NCI-H2107 (cell line): Measurements from ENCODE around the gene SPATA21.

Source experiments
- DNase-seq: peaks from one replicate; lab custom pipeline; 2025; lab: John Stamatoyannopoulos, UW

Gene SPATA21

DNA sequence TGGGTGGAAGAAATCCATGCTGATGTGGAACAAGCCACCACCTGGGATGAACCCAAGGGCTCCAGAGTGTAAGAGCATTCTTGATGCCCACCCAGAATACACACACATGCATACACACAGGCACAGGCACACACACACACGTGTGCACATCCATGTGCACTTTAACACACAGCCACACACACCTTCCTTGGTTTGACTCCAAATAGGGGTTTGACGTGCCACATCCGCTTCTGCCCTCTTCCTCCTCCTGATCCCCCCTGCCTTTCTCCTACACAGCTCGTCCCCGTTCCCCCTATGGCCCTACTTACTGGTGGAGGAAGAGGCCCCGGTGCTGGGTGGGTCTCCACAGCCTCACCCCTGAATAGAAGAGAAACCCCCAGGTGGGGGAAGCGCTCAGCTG lies 16.0 kb downstream of the SPATA21 start:
- DNase-seq: no peak

GRCh38 chr1:16420424-16421118 lies 16.7 kb downstream of the SPATA21 start:
- DNase-seq: no peak

GRCh38 chr1:16418823-16419425 lies 18.3 kb downstream of the SPATA21 start:
- DNase-seq: no peak

DNA sequence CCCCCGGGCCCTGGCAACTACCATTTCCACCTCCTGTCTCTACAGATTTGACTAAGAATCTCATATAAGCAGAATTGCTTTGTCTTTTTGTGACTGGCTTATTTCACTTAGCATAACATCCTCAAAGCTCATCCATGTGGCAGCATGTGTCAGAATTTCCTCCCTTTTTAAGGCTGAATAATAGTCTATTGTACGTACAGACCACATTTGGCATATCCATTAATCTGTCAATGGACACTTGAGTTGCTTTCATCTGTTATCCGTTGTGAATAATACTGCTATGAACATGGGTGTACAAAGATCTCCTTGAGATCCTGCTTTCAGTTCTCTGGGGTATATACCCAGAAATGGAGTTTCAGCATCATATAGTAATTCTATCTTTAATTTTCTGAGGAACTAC lies 24.0 kb downstream of the SPATA21 start:
- DNase-seq: no peak

DNA sequence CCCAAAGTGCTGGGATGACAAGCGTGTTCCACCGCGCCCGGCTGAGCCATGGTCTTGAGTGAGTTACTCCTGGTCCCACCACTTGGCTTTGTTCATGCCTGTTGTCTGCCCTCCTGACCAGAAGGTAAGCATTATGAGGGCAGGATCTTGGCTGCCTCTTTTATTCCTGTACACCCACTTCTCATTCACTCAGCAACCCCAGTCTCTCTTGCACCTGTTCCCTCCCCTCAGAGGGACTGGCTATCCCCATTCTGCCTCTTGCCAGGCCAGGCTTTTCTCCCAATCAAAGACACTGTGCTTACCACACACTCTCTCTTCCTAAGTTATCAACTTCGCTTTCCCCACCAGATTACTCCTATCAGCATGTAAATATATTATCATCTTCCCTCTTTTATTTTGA lies 26.4 kb downstream of the SPATA21 start:
- no peak for DNase-seq

- no peak for DNase-seq
Measured at GRCh38 chr1:16409536-16410152, 27.6 kb downstream of the SPATA21 start.

- DNase-seq: no peak
Measured at GRCh38 chr1:16406868-16407267, 30.4 kb downstream of the SPATA21 start.

DNA sequence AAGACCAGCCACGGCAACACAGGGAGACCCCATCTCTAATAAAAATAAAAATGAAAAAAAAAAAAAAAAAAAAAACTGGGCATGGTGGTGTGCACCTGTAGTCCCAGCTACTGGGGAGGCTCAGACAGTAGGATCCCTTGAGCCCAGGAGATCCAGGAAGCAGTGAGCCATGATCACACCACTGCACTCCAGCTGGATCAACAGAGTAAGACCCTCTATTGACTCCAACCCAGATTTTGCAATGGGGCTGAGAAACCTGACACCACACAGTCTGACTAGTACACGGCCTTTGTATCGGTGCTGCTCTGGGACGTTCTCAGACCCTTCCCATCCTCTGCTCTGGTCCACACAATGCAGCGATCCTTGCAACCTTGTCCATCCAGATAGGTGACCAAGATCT lies 31.8 kb downstream of the SPATA21 start:
- DNase-seq: no peak

- DNase-seq: no peak
Measured at GRCh38 chr1:16402742-16403141, 34.5 kb downstream of the SPATA21 start.

- DNase-seq: no peak
Measured at GRCh38 chr1:16398371-16398953, 38.8 kb downstream of the SPATA21 start.

DNA sequence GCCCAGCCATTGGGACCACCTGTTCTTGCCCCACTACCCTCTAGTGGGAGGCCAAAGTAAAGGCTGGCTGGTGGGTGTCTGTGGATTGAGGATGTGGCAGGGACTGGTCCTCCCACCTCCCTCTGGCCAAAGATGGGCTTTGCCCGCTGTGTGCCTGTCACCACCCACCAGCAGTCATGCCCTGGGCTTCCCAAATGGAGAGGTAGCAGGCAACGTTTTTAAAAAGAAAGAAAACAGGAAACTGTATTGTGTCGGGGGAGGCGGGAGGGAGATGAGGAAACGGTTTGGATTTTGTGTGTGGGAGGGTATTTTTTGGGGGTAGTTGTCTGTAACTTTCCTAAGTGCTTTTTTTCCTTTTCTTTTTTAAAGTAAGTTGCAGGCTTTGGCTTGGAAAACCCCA lies 40.1 kb downstream of the SPATA21 start:
- DNase-seq: no peak

DNA sequence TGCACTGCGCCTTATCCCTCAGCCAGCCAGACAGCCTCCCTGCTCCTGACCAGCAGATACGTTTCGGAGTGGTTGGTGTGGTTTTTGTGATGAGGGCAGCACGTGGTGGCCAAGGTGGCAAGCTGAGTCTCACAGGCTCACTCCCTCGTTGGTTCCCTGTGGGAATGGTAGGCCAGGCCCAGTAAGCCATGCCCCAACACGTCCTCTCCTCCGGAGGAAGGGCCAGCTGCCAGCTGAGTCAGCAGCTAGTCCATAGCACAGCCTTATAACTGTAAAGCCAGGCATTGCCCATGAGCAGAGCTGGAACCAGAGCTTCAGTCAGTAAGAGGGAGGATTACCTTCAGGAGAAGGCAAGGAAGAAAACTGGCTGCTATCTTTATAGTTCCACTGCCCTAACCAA lies 40.6 kb downstream of the SPATA21 start:
- DNase-seq: no peak

DNA sequence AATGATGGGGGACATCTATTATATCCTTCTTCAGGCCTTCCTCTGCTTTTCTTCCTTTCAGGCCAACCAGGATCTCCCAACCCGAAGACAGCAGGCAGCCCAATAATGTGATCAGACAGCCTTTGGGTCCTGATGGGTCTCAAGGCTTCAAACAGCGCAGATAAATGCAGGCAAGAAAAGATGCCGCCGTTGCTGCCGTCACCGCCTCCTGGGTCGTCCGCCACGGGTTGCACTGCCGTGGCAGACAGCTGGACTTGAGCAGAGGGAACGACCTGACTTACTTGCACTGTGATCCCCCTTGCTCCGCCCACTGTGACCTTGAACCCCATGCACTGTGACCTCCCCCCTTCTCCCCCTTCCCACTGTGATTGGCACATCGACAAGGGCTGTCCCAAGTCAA lies 42.2 kb downstream of the SPATA21 start:
- no peak for DNase-seq

GRCh38 chr1:16393570-16394521 lies 43.4 kb downstream of the SPATA21 start:
- no peak for DNase-seq

GRCh38 chr1:16392740-16393569 lies 44.3 kb downstream of the SPATA21 start:
- DNase-seq: no peak

DNA sequence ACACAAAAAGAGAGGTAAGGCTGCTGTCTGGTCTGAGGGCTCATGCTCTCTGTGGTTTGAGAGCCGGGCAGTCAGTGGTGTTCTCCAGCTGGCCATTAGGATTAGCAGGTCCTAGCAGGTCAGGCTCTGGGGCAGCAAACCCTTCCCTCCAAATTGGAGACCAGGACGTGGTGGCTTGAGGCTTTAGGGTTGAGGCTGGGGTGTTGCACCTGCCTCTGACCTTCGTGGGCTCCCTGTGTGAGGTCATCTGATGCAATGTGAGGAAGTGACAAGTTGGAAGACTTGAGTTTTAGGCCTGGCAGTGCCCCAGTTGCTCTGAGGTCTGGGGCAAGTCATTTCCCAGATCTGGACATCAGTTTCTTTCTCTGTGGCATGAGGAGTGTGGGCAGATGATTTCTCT lies 45.8 kb downstream of the SPATA21 start:
- no peak for DNase-seq

DNA sequence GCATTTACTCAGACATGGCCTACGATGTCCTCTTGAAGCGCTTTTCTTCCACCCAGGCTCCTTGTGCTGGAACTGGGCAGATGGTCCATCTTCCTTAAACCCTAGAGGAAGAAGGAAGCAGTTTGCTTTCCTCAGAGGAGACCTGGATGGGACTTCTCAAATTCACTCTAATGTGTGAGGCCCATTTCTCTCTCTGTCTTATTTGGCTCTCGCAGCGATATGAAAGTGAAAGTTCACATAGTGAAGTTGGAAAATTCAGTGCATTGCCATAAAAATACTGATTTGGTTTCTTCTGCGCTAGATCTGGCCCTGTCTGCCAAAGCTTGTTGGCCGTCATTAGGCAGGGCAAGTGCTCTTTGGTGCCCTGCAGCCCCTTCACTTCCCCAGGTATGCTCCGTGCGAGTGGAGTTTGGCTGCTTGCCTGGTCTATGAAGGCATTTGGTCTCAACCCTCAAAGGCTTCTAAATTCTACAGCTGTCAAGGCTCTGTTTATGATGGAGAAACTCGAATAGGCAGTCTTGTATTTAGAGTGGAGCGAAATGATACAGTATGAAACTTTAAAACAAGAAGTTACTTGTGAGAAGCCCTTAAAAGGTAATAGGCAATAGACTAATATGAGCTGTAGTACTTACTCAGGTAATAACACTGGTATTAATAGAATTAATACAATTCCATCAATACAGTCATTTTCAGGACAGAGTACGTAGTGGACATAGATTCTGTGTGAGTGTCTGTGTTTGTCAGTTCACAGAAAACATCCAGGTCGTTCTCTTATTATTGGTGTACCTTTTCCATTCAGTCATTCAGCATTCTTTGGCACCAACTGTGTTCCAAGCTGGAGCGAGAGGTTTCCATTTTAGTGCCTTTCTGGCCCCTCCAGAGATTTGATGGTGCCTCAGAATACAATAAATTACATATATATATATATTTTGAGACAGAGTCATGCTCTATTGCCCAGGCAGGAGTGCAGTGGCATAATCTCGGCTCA lies 49.7 kb downstream of the SPATA21 start:
- DNase-seq: no peak

- DNase-seq: no peak
Measured at GRCh38 chr1:16386454-16387113, 50.6 kb downstream of the SPATA21 start.
